Measurements from ENCODE around the gene LRP2BP.

- no peak for TF ChIP-seq POLR2A (IDR thresholded peaks at IDR 0.05; ENCODE audit: low read depth, low read length)
- no peak for TF ChIP-seq CEBPB (IDR thresholded peaks at IDR 0.05; ENCODE audit: low read depth, low read length)
Observed at GRCh38 chr4:185358514-185358913, 37.2 kb downstream of the LRP2BP start.

Measured in IMR-90 (cell line).